Measurements from ENCODE around the gene LRRIQ4.

DNA sequence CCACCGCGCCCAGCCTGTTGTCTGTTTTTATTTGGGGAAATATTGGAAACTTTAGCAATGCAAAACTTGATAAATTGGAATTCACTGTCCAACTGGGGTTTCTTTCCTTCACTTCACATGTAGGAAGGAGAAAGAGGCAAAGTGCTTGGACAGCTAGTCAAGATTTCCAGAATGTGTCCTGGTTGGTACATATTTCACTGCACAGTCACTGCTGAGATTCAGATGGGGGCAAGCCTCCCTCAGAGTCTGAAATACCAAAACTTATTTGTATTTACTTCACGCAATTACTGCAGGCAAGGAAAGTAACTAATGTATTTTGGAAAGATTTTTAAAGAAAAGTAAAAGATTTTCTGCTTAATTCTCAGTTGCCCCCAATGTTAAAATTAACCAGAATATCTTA, 36.1 kb downstream of the LRRIQ4 start:
- TF ChIP-seq, protein P1, sequence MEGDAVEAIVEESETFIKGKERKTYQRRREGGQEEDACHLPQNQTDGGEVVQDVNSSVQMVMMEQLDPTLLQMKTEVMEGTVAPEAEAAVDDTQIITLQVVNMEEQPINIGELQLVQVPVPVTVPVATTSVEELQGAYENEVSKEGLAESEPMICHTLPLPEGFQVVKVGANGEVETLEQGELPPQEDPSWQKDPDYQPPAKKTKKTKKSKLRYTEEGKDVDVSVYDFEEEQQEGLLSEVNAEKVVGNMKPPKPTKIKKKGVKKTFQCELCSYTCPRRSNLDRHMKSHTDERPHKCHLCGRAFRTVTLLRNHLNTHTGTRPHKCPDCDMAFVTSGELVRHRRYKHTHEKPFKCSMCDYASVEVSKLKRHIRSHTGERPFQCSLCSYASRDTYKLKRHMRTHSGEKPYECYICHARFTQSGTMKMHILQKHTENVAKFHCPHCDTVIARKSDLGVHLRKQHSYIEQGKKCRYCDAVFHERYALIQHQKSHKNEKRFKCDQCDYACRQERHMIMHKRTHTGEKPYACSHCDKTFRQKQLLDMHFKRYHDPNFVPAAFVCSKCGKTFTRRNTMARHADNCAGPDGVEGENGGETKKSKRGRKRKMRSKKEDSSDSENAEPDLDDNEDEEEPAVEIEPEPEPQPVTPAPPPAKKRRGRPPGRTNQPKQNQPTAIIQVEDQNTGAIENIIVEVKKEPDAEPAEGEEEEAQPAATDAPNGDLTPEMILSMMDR (IDR thresholded peaks at IDR 0.05) = no peak
- no peak for TF ChIP-seq POLR2A (IDR thresholded peaks at IDR 0.05)

Data from body of pancreas (tissue), 4 donors.